GM18499 (cell line): ENCODE measurements around the gene PRR16.
"Not testable (repeated sequence)": the region's sequence is repeated elsewhere in the genome, so short reads cannot be mapped to it uniquely, and the experiment has no call there.

ENCODE experiments used
- ATAC-seq: cut with Tn5 transposase; IDR thresholded peaks from one replicate; pipeline ENCODE4 v1.9.1; 2021; ENCODE audit warnings: moderate number of reproducible peaks; ENCODE audit not compliant: insufficient read depth, unreplicated experiment

PRR16 gene

DNA sequence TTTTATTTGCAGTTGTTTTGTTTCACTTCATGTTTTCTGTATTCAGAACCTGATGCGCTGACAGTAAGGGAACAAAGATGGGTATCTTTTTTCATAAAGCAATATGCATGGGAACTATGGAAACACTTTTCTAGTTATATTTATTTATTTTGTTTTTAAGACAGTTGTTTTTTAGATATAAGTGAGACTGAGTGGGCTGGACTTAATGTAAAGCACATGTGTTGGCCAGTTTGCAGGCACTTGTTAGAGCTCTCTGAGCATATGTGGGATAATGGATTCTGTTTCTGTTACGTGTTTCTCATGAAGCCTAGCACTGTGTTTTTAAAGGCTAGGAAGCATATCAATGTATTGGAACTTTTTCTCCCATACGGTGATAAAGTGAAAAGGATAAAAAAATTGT is 164.1 kb downstream of the PRR16 start:
- ATAC-seq: no peak

DNA sequence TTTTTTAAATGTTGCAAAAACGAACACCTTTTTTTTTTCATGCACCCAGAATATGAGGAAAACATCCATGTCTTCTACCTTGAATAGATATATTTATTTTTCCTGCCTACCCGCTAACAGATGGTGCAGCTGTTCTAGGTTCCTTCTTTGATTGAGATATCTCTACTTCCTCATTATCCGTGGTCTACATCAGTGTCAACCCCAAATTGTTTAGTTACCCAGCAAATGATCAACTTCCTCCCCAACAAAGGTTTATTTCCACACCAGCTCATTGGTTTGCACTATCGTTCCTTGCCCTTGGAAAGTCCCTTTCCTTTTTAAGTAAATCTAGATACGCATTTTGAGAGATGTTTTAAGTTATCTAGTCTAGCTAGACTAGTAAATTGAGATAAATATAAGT is 166.4 kb downstream of the PRR16 start:
- no peak for ATAC-seq

DNA sequence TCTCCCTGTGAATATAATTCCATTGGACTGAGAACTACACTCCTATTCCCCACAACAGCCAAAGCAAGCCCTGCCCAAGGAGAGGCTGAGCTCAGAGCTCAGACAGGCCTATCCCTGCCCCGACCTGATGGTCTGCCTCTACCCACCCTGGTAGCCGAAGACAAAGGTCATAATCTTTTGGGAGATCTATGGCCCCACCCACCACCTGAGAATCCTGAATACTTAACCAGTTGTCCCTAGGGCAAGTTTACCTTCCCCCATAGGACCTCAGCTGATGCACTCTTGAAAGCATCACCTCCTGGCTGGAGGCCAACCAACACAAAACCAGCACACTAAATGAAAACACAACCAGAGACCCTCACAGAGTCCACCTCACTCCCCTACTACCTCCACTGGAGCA is 167.5 kb downstream of the PRR16 start:
- no peak for ATAC-seq

DNA sequence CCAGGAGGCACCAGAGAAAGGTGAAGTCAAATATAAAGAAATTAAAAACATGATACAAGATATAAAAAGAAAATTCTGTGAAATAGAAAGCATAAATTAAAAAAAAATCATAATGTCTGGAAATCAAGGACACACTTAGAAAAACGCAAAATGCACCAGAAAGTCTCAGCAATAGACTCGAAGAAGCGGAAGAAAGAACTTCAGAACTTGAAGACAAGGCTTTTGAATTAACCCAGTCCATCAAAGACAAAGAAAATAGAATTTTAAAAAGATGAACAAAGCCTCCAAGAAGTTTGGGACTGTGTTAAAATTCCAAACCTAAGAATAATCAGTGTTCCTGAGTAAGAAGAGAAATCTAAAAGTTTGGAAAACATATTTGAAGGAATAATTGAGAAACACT is 168.3 kb downstream of the PRR16 start:
- ATAC-seq: no peak

GRCh38 chr5:120638449-120638848 is 174.3 kb downstream of the PRR16 start:
- ATAC-seq: no peak

- no peak for ATAC-seq
Observed at GRCh38 chr5:120640778-120641177, 176.7 kb downstream of the PRR16 start.

DNA sequence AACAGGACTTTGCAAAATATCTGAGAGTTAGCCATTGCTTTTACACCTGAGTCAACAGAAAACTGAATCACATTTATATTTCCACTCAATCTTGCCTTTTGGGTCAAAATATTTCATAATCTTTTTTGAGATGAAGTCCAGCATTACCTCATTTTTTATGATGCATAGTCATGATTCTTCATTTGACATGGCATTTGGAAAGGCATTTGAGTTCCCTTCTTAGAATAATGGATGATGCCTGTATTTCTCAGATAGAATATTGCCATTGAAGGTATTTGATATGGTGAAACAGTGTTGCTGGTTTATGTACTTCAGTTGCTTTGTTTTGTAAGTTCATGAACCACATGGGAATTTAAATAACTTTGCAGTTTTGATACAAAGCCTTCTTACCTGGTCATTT is 180.4 kb downstream of the PRR16 start:
- no peak for ATAC-seq

- no peak for ATAC-seq
Observed at GRCh38 chr5:120655828-120656435, 191.8 kb downstream of the PRR16 start.

- no peak for ATAC-seq
Observed at GRCh38 chr5:120657104-120657503, 193.0 kb downstream of the PRR16 start.

GRCh38 chr5:120677481-120677880 is 213.4 kb downstream of the PRR16 start:
- ATAC-seq: no peak

DNA sequence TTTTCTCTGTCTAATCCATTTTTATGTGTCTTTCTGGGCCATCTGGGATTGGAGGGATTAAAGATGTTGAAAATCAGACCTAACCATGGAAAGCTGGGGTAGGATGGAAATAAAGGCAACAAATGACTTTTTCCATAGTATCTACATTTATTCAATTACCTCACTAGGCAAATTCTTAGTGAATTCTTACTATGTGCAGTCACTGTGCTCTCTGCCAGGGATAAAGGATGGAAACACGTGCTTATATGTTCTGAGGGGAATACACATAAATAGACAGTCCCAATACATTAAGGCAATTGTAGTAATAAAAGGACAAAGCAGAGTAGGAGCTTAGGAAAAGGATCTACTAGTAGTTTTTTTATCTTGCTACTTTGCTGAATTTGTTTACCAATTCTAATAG is 214.2 kb downstream of the PRR16 start:
- no peak for ATAC-seq

DNA sequence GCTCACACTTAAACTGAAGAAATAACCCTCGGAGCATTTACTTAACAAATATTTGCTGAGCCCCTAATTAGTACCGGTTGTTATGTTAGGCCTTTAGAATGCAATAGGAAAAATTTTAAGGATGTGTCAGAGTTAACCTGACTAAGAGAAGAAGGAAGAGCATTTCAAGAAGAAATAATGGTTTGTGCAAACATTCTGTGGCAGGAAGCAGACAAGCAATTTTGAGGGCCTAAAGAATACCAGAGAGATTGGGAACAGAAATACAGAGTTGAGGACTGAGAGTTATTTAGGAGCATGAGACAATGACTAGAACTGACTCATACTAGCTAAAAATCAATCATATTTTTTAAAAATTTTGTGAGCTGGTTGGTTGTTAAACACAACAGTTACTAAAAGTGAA is 218.8 kb downstream of the PRR16 start:
- ATAC-seq: no peak

GRCh38 chr5:120683580-120683979 is 219.5 kb downstream of the PRR16 start:
- no peak for ATAC-seq

GRCh38 chr5:120684213-120684612 is 220.1 kb downstream of the PRR16 start:
- no peak for ATAC-seq

DNA sequence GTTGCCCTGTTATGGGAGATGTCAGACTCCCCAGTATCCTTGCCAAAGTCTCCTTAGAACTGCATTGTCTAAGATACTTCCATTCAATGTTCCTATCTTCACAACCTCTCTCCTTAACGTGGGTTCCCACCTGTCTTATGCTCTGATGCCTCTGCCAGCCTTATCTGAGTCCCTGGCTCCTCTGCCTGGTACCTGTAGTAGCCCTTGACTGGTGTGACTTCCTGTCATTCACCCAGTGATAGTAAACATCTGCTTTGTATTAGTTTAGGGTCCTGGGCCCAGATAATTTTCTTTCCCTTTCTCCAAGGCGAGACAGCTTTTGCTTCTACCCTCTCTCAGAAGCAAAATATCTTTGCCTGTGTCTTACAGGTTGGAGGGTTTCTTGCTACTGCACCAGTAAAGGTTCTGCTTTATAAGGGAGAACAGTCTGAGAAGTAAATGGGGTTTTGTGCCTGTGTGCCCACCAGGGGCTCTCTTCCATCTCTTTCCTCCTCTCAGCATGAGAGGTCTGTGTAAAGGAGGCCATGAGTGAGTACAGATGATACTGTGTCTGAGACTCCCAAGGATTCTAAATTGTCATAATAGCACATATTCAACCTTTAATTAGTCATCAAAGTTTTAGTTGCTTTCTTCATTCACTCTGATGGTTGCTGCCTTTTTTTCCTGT is 220.8 kb downstream of the PRR16 start:
- no peak for ATAC-seq

DNA sequence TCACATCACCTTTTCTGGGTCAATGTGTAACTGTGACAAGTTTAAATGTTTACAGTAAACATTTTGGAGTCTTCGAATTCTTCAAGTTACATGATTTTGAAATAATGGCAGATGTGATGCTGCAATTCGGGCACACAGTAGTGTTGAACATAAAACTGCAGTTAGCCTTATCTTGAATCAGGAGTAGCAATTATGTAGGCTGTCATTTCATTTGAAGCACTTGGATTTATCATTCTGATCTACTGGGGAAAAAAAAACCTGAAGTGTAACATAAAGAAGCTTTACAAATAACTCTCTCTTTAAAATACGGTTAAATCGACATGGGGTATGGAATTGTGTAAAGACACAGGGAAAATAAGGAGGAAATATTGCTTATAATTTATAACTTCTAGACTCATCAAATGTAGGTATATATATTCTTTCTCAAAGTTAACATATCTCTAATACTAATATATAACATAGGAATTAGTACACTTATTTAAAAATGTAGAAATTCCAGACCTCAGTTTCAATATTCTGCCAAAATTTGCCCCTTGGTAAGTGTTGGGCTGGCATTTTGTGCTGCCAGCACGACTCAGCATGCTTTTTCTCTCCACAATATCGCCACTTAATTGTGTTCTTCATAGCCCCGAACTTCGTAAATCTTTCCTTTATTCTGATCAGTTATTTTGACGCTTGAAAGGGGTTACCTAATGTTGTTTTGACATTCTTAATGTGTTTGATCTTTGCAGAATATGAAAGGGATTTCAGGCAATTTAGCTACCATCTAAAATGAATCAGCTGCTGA is 226.7 kb downstream of the PRR16 start:
- ATAC-seq: no peak

GRCh38 chr5:120692325-120692724 is 228.2 kb downstream of the PRR16 start:
- ATAC-seq: no peak

DNA sequence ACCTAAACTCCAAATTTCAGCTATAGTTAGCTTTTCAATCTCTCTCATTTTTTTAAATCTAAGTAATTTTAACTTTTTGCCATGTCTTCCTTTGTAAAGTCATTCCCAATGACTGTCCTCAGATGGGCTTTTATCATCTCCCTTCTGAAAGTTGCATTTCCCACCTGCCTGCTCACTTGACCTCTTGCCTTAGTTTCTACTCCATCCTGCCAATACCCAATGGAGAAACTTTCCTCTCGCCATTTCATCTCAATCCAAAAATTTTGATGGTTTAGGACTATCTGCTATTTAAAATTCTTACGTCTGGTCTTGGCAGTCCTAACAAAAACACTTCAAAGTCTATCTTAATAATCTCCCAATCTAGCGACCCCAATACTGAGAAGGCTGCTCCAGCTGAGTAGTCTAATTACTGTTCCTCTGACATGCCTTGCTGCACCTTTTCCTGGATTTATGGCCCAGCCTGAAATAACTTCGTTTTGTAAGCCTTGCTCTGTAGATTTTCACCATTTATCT is 231.3 kb downstream of the PRR16 start:
- ATAC-seq: no peak

GRCh38 chr5:120697147-120697546 is 233.0 kb downstream of the PRR16 start:
- ATAC-seq: no peak

- not testable (repeated sequence) for ATAC-seq
Observed at GRCh38 chr5:120697670-120698327, 233.7 kb downstream of the PRR16 start.

DNA sequence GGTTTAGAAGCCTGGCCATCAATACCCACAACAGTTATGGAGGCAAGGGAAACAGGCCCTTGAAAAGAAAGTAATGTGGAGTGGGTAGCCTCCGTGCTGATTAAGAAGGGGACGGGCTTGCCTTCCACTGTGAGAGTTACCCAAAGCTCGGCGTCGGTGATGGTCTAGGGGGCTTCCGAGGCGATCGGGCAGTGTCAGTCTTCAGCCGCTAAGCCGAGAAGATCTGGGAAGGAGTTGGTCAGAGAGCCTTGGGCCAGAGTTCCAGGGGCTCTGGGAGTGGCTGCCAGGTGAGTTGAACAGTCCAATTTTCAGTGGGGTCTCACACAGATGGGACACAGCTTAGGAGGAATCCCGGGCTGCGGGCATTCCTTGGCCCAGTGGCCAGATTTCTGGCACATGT is 236.6 kb downstream of the PRR16 start:
- not testable (repeated sequence) for ATAC-seq
